ENCODE data around the gene TPI1. TPM values are rescaled to one million over a fixed set of nuclear protein-coding genes. Genes with fewer than 3 reads are reported as not detected.
"Not testable (repeated sequence)": the region's sequence is repeated elsewhere in the genome, so short reads cannot be mapped to it uniquely, and the experiment has no call there.

TPI1 gene
- total RNA-seq, 1 donor from 2014 or later, result 1,153 TPM

- no peak for DNase-seq
These were observed 19.7 kb upstream of the TPI1 start for GRCh38 chr12:6847676-6848075.

GRCh38 chr12:6849427-6849826, 17.9 kb upstream of the TPI1 start:
- DNase-seq, result no peak

GRCh38 chr12:6849976-6850560, 17.3 kb upstream of the TPI1 start:
- DNase-seq, result no peak

GRCh38 chr12:6850796-6851152, 16.6 kb upstream of the TPI1 start:
- no peak for DNase-seq

GRCh38 chr12:6851153-6851920, 16.0 kb upstream of the TPI1 start, which contains the start of gene CDCA3:
CDCA3 (minus strand) TSS chr12:6851286; CDS start chr12:6850952, 334 bp downstream.
- peak; percentile 99 for DNase-seq

- DNase-seq, result peak; percentile 100
These were observed 15.2 kb upstream of the TPI1 start, which contains the start of gene USP5 for GRCh38 chr12:6851921-6852650. USP5 (plus strand) TSS chr12:6852150; CDS start chr12:6852180, 30 bp downstream.

- peak; percentile 67 for DNase-seq
These were observed 14.5 kb upstream of the TPI1 start for GRCh38 chr12:6852651-6853354.

DNA sequence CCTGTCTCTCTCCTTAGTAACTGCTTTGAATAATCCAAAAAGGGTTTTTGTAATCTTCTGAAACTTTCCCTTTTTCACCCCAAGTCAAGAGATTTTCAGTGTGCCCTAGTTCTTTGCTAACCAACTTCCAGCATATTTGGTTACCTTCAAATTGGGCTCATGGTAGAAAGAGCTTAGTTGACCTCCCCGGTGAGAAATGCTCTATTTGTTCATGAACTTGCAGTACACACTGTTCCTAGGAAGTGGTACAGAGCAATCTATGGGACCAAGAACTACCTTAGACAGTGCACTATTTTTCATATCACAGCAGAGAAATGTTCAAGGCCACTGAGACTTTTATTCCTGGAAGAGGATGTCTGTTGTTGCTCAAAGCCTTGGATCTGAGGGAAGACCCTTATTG, 13.7 kb upstream of the TPI1 start:
- no peak for DNase-seq

DNA sequence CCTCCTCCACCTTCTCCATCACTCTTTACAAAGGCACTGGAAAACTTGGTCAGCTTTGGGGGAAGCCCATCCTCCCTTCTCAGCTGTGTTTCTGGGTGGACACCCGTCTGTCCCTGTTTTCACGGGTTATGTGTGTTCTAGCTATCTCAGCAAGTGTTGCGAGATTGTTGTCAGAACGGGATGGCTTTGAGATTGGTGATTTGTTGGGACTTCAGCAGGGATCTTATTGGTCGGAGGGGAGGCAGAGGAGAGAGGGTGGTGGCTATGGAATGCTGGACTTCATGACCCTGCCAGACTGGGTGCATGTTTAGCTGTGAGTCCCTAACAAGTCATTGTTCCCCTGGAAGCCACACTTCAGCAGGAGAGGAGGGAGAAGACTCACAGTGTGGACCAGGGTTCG, 13.3 kb upstream of the TPI1 start:
- DNase-seq, result no peak

DNA sequence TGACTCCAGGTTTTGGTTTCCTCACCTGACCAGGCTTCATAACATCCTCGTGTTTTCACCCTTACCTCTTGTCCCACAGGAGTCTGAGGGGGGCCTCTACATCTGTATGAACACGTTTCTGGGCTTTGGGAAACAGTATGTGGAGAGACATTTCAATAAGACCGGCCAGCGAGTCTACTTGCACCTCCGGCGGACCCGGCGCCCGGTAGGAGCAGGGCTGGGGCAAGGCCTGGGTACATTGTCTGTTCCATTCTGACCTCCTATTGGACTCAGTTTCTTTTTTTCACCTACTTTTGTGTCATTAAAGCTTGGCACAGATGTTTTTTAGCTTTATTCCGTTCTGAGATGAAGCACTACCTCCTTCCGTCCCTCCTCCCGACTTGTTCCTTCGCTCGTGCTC, 12.0 kb upstream of the TPI1 start:
- no peak for DNase-seq

DNA sequence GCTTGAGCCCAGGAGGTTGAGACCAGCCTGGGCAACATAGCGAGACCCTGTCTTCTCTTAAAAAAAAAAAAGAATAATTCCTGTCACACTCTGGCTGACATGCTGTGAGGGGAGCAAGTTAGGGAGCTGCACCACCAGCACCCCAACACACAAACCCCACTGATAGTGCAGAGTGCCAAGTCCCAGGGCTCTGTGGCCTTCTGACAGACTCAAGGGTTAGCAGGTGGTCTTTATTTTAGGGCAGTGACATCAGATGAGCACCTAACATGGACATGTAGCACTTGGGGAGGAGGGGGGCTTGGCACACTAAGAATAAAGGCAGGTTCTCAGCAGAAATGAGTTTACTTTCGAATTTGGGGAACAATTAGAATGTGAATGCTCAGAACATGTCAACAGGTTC, 8.5 kb upstream of the TPI1 start:
- DNase-seq, result peak; percentile 67

DNA sequence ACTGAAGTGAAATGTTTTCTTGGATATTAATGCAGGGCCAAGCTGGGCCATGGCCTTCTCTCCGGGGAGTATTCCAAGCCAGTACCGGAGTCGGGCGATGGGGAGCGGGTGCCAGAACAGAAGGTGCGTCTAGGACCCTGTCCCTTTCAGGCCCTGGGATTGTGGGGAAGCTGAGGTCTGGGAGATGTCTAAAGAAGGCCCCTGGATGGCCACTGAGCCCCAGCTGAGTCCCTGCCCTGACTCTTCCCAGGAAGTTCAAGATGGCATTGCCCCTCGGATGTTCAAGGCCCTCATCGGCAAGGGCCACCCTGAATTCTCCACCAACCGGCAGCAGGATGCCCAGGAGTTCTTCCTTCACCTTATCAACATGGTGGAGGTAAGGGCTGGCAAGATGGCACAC, 7.2 kb upstream of the TPI1 start:
- DNase-seq, result no peak

DNA sequence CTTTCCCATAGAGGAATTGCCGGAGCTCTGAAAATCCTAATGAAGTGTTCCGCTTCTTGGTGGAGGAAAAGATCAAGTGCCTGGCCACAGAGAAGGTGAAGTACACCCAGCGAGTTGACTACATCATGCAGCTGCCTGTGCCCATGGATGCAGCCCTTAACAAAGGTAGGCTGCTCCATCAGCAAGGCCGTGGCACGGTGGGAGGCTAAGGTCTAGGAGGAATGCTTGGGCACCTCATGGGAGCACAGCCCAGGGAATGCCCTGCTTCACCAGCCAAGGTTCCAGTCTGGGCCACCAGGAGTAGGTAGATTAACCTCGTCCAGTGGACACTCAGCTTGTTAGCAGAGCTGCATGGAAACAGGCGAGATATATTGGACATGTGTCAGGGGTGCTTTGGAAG, 6.4 kb upstream of the TPI1 start:
- no peak for DNase-seq

DNA sequence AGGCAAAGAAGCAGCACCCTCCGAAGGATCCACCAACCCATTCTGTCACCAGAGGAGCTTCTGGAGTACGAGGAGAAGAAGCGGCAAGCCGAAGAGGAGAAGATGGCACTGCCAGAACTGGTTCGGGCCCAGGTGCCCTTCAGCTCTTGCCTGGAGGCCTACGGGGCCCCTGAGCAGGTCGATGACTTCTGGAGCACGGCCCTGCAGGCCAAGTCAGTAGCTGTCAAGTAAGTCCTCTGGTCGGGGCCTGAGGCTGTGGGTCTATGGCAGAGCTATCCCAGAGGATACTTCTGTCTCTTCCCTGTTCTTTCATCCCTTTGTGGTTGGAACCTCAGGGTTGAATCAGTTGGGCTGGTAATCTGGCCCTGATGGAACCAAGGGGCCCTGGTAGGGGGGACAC, 5.9 kb upstream of the TPI1 start:
- DNase-seq, result no peak

- DNase-seq, result no peak
These were observed 4.3 kb upstream of the TPI1 start for GRCh38 chr12:6863033-6863432.

- no peak for DNase-seq
These were observed 3.6 kb upstream of the TPI1 start for GRCh38 chr12:6863586-6864321.

DNA sequence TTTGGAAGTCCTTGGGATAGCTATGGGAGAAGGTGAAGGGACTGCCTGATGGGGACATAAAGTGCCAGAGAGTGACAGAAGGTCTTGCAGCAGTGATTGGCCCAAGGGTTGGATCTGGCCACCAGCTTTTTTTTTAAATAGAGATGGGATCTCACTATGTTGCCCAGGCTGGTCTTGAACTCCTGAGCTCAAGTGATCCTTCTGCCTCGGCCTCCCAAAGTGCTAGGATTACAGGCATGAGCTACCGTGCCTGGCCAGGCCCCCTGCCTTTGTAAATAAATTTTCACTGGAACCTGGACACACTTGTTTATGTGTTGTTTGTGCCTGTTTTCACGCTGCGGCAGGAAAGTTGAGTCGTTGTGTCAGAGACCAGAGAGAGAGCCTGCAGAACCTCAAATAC, 2.0 kb upstream of the TPI1 start:
- DNase-seq, result not testable (repeated sequence)

DNA sequence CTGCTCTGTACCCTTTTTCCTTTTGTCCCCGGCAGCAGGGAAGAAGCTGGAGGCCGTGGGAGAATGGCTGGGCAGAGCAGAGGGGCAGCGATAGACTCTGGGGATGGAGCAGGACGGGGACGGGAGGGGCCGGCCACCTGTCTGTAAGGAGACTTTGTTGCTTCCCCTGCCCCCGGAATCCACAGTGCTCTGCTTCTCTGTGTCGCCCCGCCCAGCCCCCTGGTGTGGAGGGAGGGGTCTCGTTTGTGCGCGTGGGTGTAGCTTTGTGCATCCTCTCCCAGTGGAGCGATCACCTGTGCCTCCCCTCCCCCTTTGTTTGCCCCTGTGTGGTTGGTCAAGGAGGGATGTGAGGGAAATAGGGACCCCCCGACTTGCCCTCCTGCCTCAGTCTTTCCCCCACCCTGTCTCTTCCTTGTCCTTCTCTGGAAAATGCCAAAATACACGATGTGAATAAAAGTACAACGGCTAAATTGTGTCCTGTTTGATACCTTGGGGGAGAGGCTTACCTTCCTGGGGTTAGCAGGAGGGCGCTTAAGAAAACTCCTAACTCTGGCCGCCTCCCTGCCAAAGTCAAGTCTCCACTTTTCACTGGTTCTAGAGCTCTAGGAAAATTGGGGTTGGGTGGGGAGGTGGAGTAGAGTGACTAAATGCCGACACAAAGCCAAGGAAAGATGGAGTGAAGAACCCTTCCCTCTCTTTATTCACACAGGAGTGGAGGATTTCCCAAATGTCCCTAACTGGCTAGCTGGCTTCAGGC, 990 bp upstream of the TPI1 start:
- DNase-seq, result no peak

- no peak for DNase-seq
These were observed 365 bp upstream of the TPI1 start for GRCh38 chr12:6866920-6867412.

DNA sequence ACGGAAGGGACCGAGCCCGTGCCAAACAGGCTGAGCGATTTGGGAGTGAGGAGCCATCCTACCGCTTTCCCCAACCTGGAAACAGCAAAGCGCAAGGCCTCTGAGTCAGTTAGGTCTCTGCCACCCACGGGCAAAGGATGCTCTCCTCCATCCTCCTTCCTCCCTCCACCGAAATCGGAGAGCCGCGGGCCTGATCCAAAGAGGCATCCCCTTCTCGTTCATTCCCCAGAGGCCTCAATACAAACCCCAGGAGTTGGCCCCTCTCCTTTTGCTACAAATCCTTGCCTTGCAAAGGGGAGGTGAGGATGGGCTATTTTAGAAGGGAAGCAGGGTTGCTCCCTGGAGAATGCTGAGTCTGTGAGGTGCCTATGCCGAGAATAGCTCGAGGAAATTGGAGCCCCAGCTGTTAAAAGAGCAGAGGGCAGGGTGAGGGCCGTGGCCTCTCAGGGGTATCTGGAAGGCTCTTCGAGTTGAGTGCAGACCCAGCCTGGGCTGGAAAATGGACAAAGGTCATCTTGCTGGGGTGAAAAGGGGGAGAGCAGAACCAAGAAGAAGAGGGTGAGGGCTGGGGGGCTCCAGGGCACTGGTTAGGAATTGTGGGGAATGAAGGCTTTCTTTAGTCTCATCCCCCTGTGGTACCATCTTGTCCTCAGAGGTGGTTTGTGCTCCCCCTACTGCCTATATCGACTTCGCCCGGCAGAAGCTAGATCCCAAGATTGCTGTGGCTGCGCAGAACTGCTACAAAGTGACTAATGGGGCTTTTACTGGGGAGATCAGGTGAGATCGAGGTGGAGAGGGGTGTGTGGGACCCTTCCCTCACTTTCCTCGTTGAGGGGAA, 1.1 kb downstream of the TPI1 start:
- peak; percentile 65 for DNase-seq

All from tongue (tissue), 2 donors.